Esophagus squamous epithelium (tissue), 5 donors: ENCODE results near the gene POLRMT. TPM values are rescaled to one million over a fixed set of nuclear protein-coding genes. Genes with fewer than 3 reads are reported as not detected.
"Not testable (repeated sequence)": the region's sequence is repeated elsewhere in the genome, so short reads cannot be mapped to it uniquely, and the experiment has no call there.

Experiments used
- DNase-seq: peaks from one replicate; lab custom pipeline; 2025; lab: John Stamatoyannopoulos, UW
- H3K27ac ChIP-seq, 4 donors: fragments of 200-600 bp; sonication (generic); one replicate each; pipeline ENCODE4 v1.5.1; 2016 to 2019; ENCODE audit warnings: mild to moderate bottlenecking in 1 of 4
- H3K27me3 ChIP-seq, 4 donors: fragments of 200-600 bp; sonication (generic); 1 replicate in 3 of 4; 2 replicates in 1 of 4; pipeline versions ENCODE4 v1.5.1 to v1.6.0; 2017 to 2021; ENCODE audit warnings: antibody characterized with exemption in 1 of 4
- H3K36me3 ChIP-seq, 3 donors: fragments of 200-600 bp; sonication (generic); one replicate each; pipeline ENCODE4 v1.5.1; 2016 to 2019
- H3K4me1 ChIP-seq, 3 donors: fragments of 200-600 bp; sonication (generic); one replicate each; pipeline ENCODE4 v1.5.1; 2017 to 2019
- H3K4me3 ChIP-seq, 4 donors: fragments of 200-600 bp; sonication (generic); 1 replicate in 3 of 4; 2 replicates in 1 of 4; pipeline ENCODE4 v1.5.1; 2016 to 2019; ENCODE audit warnings: mild to moderate bottlenecking in 2 of 4, moderate library complexity in 1 of 4
- H3K9me3 ChIP-seq, 3 donors: fragments of 200-600 bp; sonication (generic); one replicate each; pipeline ENCODE4 v1.5.1; 2016 to 2019
- POLR2A ChIP-seq, 4 donors: fragments of 450-650 bp; IDR thresholded peaks; one replicate each; pipeline ENCODE4 v1.6.1; 2017; ENCODE audit warnings: antibody characterized with exemption in 4 of 4, mild to moderate bottlenecking in 4 of 4, moderate library complexity in 3 of 4
- WGBS, 2 donors: methylation state at CpG; one replicate each; pipeline ENCODE4 v1.1.5; 2018; 5-methylcytosine and 5-hydroxymethylcytosine counted together
- intact Hi-C: fragments of 100-400 bp; cut with DNase I; formaldehyde crosslinking; loops from one replicate; pipeline ENCODE4 v1.15.0; 2022
- total RNA-seq, 4 donors: library from RNA; depleted of rRNA; stranded (reverse); fragments of >200 nt; gene quantifications; one replicate each; pipeline ENCODE4 v1.1.0, GENCODE V29; 2016
- TF ChIP-seq, protein P1 (sequence below), 6 experiments: fragments of 450-650 bp in 4 of 6; fragments of 200-600 bp in 2 of 6; sonication (generic) in 2 of 6; IDR thresholded peaks; one replicate each; pipeline ENCODE4 v1.5.1; 2016 to 2019; ENCODE audit warnings: antibody characterized with exemption in 6 of 6, mild to moderate bottlenecking in 4 of 6, moderate library complexity in 4 of 6
- donor health status: DM: yes; HTN: yes; CAD: no.

Gene POLRMT
- total RNA-seq, 4 donors from 2014 or later = 23.5 to 32.3 (median 25.0) TPM

DNA sequence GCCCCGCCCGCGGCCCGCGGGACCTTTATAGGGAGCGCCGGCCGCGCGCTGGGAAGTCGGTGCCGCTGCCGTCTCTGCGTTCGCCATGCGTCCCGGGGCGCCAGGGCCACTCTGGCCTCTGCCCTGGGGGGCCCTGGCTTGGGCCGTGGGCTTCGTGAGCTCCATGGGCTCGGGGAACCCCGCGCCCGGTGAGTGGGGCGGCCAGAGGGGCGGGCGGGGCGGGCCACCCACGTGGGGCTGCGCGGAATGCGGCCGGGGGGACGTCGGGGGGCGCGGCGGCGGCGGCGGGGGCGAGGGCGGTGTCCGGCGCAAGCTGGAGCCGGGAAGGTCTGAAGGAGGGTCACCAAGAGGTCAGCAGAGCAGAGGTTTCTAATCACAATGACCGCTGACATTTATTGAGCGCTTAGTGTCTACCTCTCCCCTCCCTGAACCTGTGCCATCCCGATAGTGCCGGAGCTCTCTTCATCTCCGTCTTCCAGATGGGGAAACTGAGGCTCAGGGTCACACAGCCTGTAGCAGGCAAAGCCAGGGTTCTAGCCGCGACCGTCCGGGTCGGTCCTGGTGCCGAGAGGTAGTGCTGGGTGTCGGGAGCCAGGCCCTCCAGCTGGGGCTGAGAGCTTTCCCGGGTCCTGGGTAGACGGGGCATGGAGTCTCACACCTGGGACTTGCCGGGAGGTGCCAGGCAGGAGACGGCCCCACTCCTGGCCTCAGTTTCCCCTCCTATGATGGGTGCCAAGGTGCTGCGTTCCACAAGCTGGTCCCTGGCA, 43.2 kb upstream of the POLRMT start, which contains the start of gene FSTL3:
Gene FSTL3, plus strand, starts transcription at position 54 of the 767 bp plus-strand sequence. Its CDS starts 32 bp downstream, at position 86.
- intact Hi-C loops = no loop called here
- peak in 2 of 4 donors; percentile 23 to 54 for TF ChIP-seq POLR2A (IDR thresholded peaks at IDR 0.05)
- TF ChIP-seq, protein P1, sequence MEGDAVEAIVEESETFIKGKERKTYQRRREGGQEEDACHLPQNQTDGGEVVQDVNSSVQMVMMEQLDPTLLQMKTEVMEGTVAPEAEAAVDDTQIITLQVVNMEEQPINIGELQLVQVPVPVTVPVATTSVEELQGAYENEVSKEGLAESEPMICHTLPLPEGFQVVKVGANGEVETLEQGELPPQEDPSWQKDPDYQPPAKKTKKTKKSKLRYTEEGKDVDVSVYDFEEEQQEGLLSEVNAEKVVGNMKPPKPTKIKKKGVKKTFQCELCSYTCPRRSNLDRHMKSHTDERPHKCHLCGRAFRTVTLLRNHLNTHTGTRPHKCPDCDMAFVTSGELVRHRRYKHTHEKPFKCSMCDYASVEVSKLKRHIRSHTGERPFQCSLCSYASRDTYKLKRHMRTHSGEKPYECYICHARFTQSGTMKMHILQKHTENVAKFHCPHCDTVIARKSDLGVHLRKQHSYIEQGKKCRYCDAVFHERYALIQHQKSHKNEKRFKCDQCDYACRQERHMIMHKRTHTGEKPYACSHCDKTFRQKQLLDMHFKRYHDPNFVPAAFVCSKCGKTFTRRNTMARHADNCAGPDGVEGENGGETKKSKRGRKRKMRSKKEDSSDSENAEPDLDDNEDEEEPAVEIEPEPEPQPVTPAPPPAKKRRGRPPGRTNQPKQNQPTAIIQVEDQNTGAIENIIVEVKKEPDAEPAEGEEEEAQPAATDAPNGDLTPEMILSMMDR (IDR thresholded peaks at IDR 0.05) = no peak
- DNase-seq = no peak
- H3K36me3 ChIP-seq = no peaks in the 10 kb centered on the region
- WGBS, 2 donors = 0 to 6% methylated on average over 2 to 10 of the region's 63 CpGs
- H3K4me1 ChIP-seq = peaks cover 35 to 63% (median 37%) of the 10 kb centered on the region in 3 donors
- H3K27me3 ChIP-seq = peaks cover 0 to 41% (median 0%) of the 10 kb centered on the region in 4 donors
- peak within 1 kb of the TSS; percentile 80 to 95 (median 86) for H3K27ac ChIP-seq
- H3K9me3 ChIP-seq = no peaks in the 10 kb centered on the region
- H3K4me3 ChIP-seq = peak within 1 kb of the TSS; percentile 32 to 77 (median 52)

DNA sequence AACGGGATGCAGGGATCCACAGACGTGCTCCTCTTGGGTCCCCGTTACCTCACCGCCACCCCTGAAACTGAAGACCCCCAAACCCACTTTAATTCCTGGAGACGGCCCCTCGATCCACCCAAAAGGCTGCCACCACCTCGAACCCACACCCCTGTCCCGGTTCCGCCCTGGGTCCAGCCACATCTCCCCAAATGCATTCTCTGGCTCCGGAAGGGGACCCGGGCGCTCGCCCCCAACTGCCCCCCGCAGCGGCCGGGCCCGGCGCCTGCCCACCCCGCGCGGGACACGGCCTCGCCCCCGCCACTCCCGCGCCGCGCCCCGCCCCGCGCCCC, 42.6 kb upstream of the POLRMT start:
- peak overlapping the region in 3 of 4 donors; percentile 46 to 77 (median 58) for H3K4me3 ChIP-seq

DNA sequence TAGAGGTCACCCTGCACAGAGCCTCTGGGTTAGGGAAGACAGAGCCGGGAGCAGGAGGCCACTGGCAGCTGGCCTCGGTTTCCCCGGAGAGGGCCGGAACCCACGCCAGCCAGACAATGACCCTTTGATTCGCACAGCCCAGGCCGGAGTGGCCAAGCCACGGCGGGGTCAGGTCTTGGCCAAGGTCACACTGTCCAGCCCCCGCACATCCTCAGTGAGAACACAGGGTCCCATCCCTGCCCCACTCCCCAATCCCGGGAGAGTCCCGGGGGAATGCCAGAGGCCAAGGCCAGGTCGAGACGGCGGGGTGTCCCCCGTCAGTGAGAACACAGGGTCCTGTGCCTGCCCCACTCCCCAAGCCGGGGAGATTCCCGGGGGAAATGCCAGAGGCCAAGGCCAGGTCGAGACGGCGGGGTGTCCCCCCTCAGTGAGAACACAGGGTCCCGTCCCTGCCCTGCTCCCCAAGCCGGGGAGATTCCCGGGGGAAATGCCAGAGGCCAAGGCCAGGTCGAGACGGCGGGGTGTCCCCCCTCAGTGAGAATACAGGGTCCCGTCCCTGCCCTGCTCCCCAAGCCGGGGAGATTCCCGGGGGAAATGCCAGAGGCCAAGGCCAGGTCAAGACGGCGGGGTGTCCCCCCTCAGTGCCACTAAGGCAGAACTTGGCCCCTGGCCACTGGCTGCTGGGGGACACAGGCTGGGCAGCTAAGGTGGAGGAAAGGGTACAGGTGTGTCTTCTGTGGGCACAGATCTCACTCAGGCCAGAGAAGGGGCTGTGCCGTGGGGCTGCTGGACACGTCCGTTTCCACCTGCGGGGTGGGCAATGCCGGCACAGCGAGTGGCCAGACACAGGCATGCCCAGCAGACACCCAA, 41.2 kb upstream of the POLRMT start:
- Histone ChIP-seq H3K4me3 (no peak overlapping the region), H3K27me3 (peaks cover 0 to 41% (median 0%) of the 10 kb centered on the region in 4 donors), H3K27ac (peak overlapping the region in 3 of 4 donors; percentile 64 to 95 (median 89)), H3K36me3 (no peaks in the 10 kb centered on the region), H3K4me1 (peaks cover 31 to 48% (median 33%) of the 10 kb centered on the region in 3 donors), H3K9me3 (no peaks in the 10 kb centered on the region)
- intact Hi-C loops = no loop called here
- TF ChIP-seq, protein P1 (IDR thresholded peaks at IDR 0.05) = no peak
- no peak for TF ChIP-seq POLR2A (IDR thresholded peaks at IDR 0.05)
- no peak for DNase-seq
- WGBS, 2 donors = 51 to 71% methylated on average over 10 to 14 of the region's 38 CpGs

More for the DNA sequence above, 42.6 kb upstream of the POLRMT start:
- no peak for TF ChIP-seq POLR2A (IDR thresholded peaks at IDR 0.05)
- TF ChIP-seq, protein P1 (IDR thresholded peaks at IDR 0.05) = no peak
- intact Hi-C loops = no loop called here
- H3K27me3 ChIP-seq = peaks cover 0 to 41% (median 0%) of the 10 kb centered on the region in 4 donors
- no peak for DNase-seq
- H3K36me3 ChIP-seq = no peaks in the 10 kb centered on the region
- WGBS, 2 donors = 9 to 31% methylated on average over 4 to 7 of the region's 31 CpGs
- H3K4me1 ChIP-seq = peaks cover 34 to 57% (median 35%) of the 10 kb centered on the region in 3 donors
- H3K27ac ChIP-seq = peak overlapping the region; percentile 80 to 95 (median 86)
- H3K9me3 ChIP-seq = no peaks in the 10 kb centered on the region

DNA sequence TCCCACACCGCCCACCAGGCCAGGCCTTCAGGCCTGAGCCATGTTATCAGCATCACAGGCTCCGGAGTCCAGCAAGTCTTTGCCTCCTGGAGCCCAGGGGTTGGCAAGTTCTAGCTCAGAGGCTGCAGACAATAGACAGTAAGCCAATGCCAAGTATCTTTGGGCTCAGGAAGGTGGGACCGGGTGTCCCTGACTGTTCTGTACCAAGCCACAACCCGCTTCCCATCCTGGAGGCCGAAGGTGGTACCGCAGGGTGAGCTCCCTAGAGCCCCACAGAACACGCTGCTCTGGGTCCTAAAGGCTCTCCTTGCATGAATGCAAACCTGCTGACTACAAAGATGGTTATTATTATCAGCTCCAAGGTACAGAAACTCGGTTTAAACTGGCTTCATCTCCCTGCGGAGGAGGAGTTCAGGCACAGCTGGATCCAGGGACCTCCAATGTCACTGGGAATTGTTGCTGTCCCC, 37.3 kb upstream of the POLRMT start:
- TF ChIP-seq POLR2A (IDR thresholded peaks at IDR 0.05) = no peak
- TF ChIP-seq, protein P1 (IDR thresholded peaks at IDR 0.05) = peak in 1 of 6 experiments; percentile 18
- peaks cover 0 to 19% (median 0%) of the 10 kb centered on the region in 4 donors for H3K27me3 ChIP-seq
- 66 to 77% methylated on average over 5 to 7 of the region's 9 CpGs for WGBS, 2 donors
- no peaks in the 10 kb centered on the region for H3K36me3 ChIP-seq
- no peak overlapping the region for H3K27ac ChIP-seq
- peaks cover 3 to 9% (median 3%) of the 10 kb centered on the region in 3 donors for H3K4me1 ChIP-seq
- no peaks in the 10 kb centered on the region for H3K9me3 ChIP-seq
- intact Hi-C loops = no loop called here
- no peak overlapping the region for H3K4me3 ChIP-seq
- no peak for DNase-seq

DNA sequence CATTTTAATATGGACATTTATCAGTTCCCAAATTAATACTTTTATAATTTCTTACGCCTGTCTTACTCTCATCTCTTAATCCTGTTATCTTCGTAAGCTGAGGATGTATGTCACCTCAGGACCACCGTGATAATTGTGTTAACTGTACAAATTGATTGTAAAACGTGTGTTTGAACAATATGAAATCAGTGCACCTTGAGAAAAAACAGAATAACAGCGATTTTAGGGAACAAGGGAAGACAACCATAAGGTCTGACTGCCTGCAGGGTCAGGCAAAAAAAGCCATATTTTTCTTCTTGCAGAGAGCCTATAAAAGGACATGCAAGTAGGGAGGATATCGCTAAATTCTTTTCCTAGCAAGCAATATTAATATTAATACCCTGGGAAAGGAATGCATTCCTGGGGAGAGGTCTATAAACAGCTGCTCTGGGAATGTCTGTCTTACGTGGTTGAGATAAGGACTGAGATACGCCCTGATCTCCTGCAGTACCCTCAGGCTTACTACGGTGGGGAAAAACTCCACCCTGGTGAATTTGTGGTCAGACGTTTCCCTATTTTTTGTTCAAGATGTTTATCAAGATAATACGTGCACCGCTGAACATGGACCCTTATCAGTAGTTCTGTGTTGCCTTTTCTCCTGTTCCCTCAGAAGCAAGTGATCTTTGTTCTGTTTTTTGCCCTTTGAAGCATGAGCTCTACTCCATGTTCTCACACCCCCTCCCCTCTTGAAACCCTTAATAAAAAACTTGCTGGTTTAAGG, 35.5 kb upstream of the POLRMT start:
- H3K4me3 ChIP-seq, H3K27me3 ChIP-seq, H3K36me3 ChIP-seq, H3K9me3 ChIP-seq, DNase-seq, H3K27ac ChIP-seq: not testable (repeated sequence)
- intact Hi-C loops = loop anchor here (5.0 kb wide), 1 partner anchor 63 kb away; no protein-coding TSS in a partner anchor
- H3K4me1 ChIP-seq = peaks cover 7 to 14% (median 10%) of the 10 kb centered on the region in 3 donors
- WGBS, 2 donors = 57 to 59% methylated on average over 12 of the region's 12 CpGs

DNA sequence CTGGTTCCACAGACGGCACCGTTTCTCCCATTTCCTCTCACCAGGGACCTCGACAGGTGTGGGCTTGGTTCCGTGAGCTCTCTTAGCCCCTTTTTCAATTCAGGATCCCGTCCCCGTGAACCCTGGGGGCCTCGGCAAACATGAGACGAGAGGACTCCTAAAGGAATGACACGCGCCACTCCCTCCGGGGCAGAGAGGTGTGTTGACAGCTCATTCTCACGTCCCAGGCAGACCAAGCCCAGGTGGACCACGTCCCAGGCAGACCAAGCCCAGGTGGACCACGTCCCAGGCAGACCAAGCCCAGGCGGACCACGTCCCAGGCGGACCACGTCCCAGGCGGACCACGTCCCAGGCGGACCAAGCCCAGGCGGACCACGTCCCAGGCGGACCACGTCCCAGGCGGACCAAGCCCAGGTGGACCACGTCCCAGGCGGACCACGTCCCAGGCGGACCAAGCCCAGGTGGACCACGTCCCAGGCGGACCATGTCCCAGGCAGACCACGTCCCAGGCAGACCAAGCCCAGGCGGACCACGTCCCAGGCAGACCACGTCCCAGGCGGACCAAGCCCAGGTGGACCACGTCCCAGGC, 33.7 kb upstream of the POLRMT start:
- intact Hi-C loops = loop anchor here (5.0 kb wide), 1 partner anchor 65 kb away; no protein-coding TSS in a partner anchor
- H3K4me3 ChIP-seq, DNase-seq, H3K27ac ChIP-seq, H3K36me3 ChIP-seq, H3K27me3 ChIP-seq, H3K9me3 ChIP-seq: not testable (repeated sequence)
- peaks cover 7 to 23% (median 15%) of the 10 kb centered on the region in 3 donors for H3K4me1 ChIP-seq
- 53 to 88% methylated on average over 3 to 6 of the region's 38 CpGs for WGBS, 2 donors
